Putamen (tissue), 1 donor: ENCODE measurements around the gene HS3ST6.
A peak's percentile ranks its signal among the peaks of the same experiment; 100 is the strongest.
"Not testable (repeated sequence)": the region's sequence is repeated elsewhere in the genome, so short reads cannot be mapped to it uniquely, and the experiment has no call there.

Experiments
- DNase-seq: peaks from one replicate; pipeline ENCODE4 v3.0.0-alpha.2; 2016; ENCODE audit warnings: low spot score

HS3ST6 gene

GRCh38 chr16:1907226-1907860 lies 10.9 kb downstream of the HS3ST6 start:
- DNase-seq: no peak

- no peak for DNase-seq
These were observed 11.4 kb downstream of the HS3ST6 start for GRCh38 chr16:1906846-1907165.

- DNase-seq: no peak
These were observed 12.0 kb downstream of the HS3ST6 start for GRCh38 chr16:1906055-1906845.

GRCh38 chr16:1903845-1904840 lies 14.1 kb downstream of the HS3ST6 start:
- no peak for DNase-seq

GRCh38 chr16:1903220-1903574 lies 15.0 kb downstream of the HS3ST6 start:
- DNase-seq: no peak

GRCh38 chr16:1902547-1903219 lies 15.5 kb downstream of the HS3ST6 start:
- no peak for DNase-seq

GRCh38 chr16:1900452-1900774 lies 17.8 kb downstream of the HS3ST6 start:
- DNase-seq: no peak

GRCh38 chr16:1899641-1900451 lies 18.4 kb downstream of the HS3ST6 start:
- DNase-seq: no peak

- DNase-seq: not testable (repeated sequence)
These were observed 20.5 kb downstream of the HS3ST6 start for GRCh38 chr16:1897692-1898091.

- no peak for DNase-seq
These were observed 22.1 kb downstream of the HS3ST6 start for GRCh38 chr16:1895949-1896675.

GRCh38 chr16:1895068-1895467 lies 23.1 kb downstream of the HS3ST6 start:
- no peak for DNase-seq

GRCh38 chr16:1890708-1891050 lies 27.5 kb downstream of the HS3ST6 start:
- peak; percentile 28 for DNase-seq

GRCh38 chr16:1890024-1890707 lies 28.0 kb downstream of the HS3ST6 start:
- DNase-seq: no peak

GRCh38 chr16:1887711-1888354 lies 30.4 kb downstream of the HS3ST6 start:
- DNase-seq: no peak

- DNase-seq: no peak
These were observed 33.3 kb downstream of the HS3ST6 start for GRCh38 chr16:1884889-1885288.

- DNase-seq: no peak
These were observed 34.0 kb downstream of the HS3ST6 start for GRCh38 chr16:1884155-1884760.

- not testable (repeated sequence) for DNase-seq
These were observed 37.0 kb downstream of the HS3ST6 start for GRCh38 chr16:1881172-1881571.

GRCh38 chr16:1879477-1879876 lies 38.7 kb downstream of the HS3ST6 start:
- no peak for DNase-seq

- no peak for DNase-seq
These were observed 40.0 kb downstream of the HS3ST6 start for GRCh38 chr16:1878256-1878655.
